LNCaP clone FGC (cell line): ENCODE results near the gene MAEA.
A peak's percentile ranks its signal among the peaks of the same experiment; 100 is the strongest.

Source experiments
- DNase-seq: peaks from one replicate; pipeline ENCODE4 v3.0.0-alpha.2; 2011; ENCODE audit warnings: low read depth
- H3K4me3 ChIP-seq: 2 replicates; pipeline ENCODE4 v1.5.1; 2011; ENCODE audit warnings: mild to moderate bottlenecking, low read depth, low read length, control low read depth
- TF ChIP-seq, protein P1 (sequence below): IDR thresholded peaks from 2 replicates; pipeline ENCODE4 v1.5.1; 2012; ENCODE audit warnings: mild to moderate bottlenecking; ENCODE audit not compliant: control insufficient read depth, insufficient read depth; ENCODE audit errors: extremely low read depth

Gene MAEA

DNA sequence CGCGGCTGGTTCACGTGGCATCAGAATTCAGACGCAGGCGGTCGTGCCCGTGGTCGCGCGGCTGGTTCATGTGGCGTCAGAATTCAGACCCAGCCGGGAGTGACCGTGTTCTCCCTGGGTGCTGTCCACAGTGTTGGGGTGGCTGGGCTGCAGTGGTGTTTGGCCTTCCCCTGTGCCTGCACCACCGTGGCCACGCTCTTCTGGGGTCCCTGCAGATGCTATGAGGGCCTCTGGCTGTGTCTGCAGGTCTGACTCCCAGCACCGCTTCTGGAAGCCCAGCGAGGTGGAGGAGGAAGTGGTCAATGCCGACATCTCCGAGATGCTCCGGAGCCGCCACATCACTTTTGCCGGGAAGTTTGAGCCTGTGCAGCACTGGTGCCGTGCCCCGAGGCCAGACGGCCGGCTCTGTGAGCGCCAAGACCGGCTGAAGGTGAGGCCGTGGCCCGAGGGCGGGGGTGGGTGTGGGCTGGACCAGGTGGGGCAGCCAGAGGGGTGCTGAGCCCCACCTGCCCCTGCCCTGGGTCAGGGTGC, 90.2 kb downstream of the MAEA start:
- no peak overlapping the region for H3K4me3 ChIP-seq
- TF ChIP-seq, protein P1, sequence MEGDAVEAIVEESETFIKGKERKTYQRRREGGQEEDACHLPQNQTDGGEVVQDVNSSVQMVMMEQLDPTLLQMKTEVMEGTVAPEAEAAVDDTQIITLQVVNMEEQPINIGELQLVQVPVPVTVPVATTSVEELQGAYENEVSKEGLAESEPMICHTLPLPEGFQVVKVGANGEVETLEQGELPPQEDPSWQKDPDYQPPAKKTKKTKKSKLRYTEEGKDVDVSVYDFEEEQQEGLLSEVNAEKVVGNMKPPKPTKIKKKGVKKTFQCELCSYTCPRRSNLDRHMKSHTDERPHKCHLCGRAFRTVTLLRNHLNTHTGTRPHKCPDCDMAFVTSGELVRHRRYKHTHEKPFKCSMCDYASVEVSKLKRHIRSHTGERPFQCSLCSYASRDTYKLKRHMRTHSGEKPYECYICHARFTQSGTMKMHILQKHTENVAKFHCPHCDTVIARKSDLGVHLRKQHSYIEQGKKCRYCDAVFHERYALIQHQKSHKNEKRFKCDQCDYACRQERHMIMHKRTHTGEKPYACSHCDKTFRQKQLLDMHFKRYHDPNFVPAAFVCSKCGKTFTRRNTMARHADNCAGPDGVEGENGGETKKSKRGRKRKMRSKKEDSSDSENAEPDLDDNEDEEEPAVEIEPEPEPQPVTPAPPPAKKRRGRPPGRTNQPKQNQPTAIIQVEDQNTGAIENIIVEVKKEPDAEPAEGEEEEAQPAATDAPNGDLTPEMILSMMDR: no peak
- DNase-seq: no peak

GRCh38 chr4:1380368-1381151, 90.9 kb downstream of the MAEA start:
- no peak for DNase-seq
- TF ChIP-seq, protein P1: no peak
- no peak overlapping the region for H3K4me3 ChIP-seq

DNA sequence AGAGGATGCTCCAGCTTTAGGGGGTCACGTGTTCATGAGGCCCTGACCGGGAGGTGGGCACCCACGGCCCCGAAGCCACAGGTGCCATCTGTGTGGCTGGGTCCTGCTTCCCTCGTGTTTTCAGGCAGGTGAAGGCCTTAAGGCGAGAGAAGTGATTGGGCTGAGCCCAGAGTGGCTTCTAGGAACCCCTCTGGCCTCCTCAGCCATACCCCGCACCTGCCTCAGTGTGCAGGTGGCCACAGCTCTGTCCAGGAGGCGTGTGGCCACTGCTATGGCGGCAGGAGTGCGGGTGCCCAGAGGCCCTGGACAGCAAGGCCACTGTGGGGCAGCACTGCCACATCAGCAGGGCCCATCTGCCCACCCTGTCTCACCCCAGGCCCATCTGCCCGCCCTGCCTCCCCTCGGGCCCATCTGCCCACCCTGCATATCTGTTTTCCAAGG, 91.5 kb downstream of the MAEA start:
- DNase-seq: no peak
- TF ChIP-seq, protein P1: 0 out of 2 replicates have a peak, but pooled peaks have one; percentile 10
- H3K4me3 ChIP-seq: no peak overlapping the region

DNA sequence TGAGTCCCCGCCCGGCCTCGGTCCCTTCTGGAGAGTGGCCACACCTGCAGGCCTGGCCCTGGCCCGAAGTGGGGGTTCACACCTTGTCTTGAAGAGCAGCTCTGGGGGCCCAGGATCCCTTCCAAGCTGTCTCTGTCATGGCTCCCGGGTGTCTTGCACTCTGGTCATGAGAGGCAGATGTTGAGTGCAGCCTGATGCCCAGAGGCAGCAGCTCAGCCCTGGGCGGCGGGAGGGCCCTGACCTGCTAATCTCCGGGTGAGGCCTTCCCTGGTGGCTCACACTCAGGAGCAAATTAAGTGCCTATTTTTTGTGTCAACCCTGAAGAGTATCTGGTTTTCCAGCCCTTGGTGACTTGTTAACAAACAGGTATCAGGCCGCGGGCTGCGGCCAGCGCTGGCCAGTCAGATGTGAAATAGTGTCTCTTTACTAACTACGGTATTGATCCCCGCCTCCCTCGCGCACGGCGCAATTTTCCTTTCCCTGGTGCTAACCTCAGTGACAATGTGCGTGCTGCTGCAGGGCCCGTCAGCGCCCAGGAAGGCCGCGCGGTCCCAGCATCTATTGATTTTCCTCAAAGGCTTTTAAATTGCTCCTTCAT, 92.4 kb downstream of the MAEA start:
- no peak for DNase-seq
- H3K4me3 ChIP-seq: no peak overlapping the region

GRCh38 chr4:1382776-1383727, 93.4 kb downstream of the MAEA start:
- DNase-seq: no peak
- H3K4me3 ChIP-seq: no peak overlapping the region
- TF ChIP-seq, protein P1: no peak

More for the DNA sequence above, 92.4 kb downstream of the MAEA start:
- TF ChIP-seq, protein P1: no peak
